Psoas muscle (tissue), 8 donors: ENCODE measurements around the gene DYNC1I1. TPM values are rescaled to one million over a fixed set of nuclear protein-coding genes. Genes with fewer than 3 reads are reported as not detected.

Experiments used
- ATAC-seq, 4 donors: fragments of 200-7000 bp; cut with Tn5 transposase; one replicate each; pipeline ENCODE4 v1.9.1; 2020; ENCODE audit warnings: moderate library complexity in 3 of 4, mild to moderate bottlenecking in 2 of 4
- DNase-seq, 2 donors: peaks; one replicate each; pipeline ENCODE4 v3.0.0-alpha.2; 2020
- H3K27ac ChIP-seq: fragments of 200-600 bp; one replicate; pipeline ENCODE4 v1.8.0; 2022
- H3K27me3 ChIP-seq, 3 donors: fragments of 200-600 bp in 1 of 3; one replicate each; pipeline versions ENCODE4 v1.6.1 to v1.8.0; 2013 to 2022; ENCODE audit warnings: low read length in 2 of 3, mild to moderate bottlenecking in 2 of 3, moderate library complexity in 1 of 3; ENCODE audit not compliant: insufficient read depth in 3 of 3
- H3K36me3 ChIP-seq, 2 donors: fragments of 200-600 bp in 1 of 2; one replicate each; pipeline versions ENCODE4 v1.6.1 to v1.8.0; 2013 to 2022; ENCODE audit warnings: low read depth in 1 of 2, mild to moderate bottlenecking in 1 of 2, moderate library complexity in 1 of 2; ENCODE audit not compliant: insufficient read depth in 1 of 2
- H3K4me1 ChIP-seq: fragments of 200-600 bp; one replicate; pipeline ENCODE4 v1.8.0; 2022
- H3K4me3 ChIP-seq: fragments of 200-600 bp; one replicate; pipeline ENCODE4 v1.8.0; 2022; ENCODE audit warnings: mild to moderate bottlenecking
- H3K9me3 ChIP-seq: fragments of 200-600 bp; one replicate; pipeline ENCODE4 v1.8.0; 2022
- WGBS, 3 donors: extraction: QIAGEN DNeasy Blood & Tissue Kit; methylation state at CpG; one replicate each; pipeline versions ENCODE4 v1.1.6 to v1.1.7; 2013; 5-methylcytosine and 5-hydroxymethylcytosine counted together
- intact Hi-C, 2 donors: fragments of 100-400 bp; cut with DNase I; formaldehyde crosslinking; loops; one replicate each; pipeline versions ENCODE4 v1.11.0 to v1.14.2; 2022
- polyA plus RNA-seq, 3 donors: library from polyadenylated mRNA; stranded (reverse); fragments of 200-250 nt; gene quantifications; one replicate each; pipeline ENCODE4 v1.2.3, GENCODE V29; 2013
- total RNA-seq, 4 donors: library from RNA; stranded (reverse); fragmentation: NEBNext Ultra II Directional in 2 of 4; extraction: Animal tissue kit (Norgen Biotek cat#: 25700) in 2 of 4; gene quantifications; one replicate each; pipeline versions ENCODE4 v1.2.1 to v1.2.4, GENCODE V29; 2021 to 2023
- TF ChIP-seq, protein P1 (sequence below): fragments of 200-600 bp; IDR thresholded peaks from one replicate; pipeline ENCODE4 v1.8.0; 2022; ENCODE audit warnings: antibody characterized with exemption
- donor health status: healthy with polysubstance abuse.
- donor health status: DM: no; HTN: no; CAD: no; lungs with moderate emphysema.
- donor health status: Bipolar disorder and iron deficiency.
- donor health status: healthy.
- donor health status: DM: yes; HTN: yes; CAD: no.
- donor health status: DM: no; HTN: no; CAD: no.
- donor health status: DM: no; HTN: no; CAD: no.
- donor health status: DM: yes; HTN: yes; CAD: no.

DYNC1I1 gene
- total and polyA plus RNA-seq, 7 donors: 3.0 to 28.8 (median 6.9) TPM

DNA sequence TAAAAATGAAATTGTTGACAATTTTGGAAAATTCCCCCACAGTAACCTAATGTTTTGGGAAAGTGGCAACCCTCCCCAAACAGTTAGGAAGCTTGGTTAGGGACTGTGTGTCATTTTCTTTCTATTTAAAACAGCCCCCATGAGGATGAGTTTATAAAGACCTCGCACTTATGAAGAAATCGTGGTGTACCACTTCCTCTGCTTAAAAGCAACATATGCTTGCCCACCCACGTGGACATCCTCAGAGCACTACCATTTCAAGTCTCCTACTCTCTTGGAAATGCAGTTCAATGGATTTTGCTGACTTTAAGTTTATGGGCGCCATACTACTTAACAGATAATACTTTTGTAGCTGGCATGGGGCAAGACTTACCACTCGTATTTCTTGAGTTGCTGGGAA, 223.8 kb downstream of the DYNC1I1 start:
- intact Hi-C loops: no loop called here
- ATAC-seq: no peak
- Histone ChIP-seq H3K4me1 (no peaks in the 10 kb centered on the region), H3K36me3 (no peaks in the 10 kb centered on the region), H3K27ac (no peak overlapping the region), H3K4me3 (no peak overlapping the region), H3K9me3 (no peaks in the 10 kb centered on the region), H3K27me3 (no peaks in the 10 kb centered on the region)
- WGBS, 3 donors: 66 to 72% (median 70%) methylated on average over 5 of the region's 5 CpGs
- no peak for DNase-seq
- TF ChIP-seq, protein P1, sequence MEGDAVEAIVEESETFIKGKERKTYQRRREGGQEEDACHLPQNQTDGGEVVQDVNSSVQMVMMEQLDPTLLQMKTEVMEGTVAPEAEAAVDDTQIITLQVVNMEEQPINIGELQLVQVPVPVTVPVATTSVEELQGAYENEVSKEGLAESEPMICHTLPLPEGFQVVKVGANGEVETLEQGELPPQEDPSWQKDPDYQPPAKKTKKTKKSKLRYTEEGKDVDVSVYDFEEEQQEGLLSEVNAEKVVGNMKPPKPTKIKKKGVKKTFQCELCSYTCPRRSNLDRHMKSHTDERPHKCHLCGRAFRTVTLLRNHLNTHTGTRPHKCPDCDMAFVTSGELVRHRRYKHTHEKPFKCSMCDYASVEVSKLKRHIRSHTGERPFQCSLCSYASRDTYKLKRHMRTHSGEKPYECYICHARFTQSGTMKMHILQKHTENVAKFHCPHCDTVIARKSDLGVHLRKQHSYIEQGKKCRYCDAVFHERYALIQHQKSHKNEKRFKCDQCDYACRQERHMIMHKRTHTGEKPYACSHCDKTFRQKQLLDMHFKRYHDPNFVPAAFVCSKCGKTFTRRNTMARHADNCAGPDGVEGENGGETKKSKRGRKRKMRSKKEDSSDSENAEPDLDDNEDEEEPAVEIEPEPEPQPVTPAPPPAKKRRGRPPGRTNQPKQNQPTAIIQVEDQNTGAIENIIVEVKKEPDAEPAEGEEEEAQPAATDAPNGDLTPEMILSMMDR: no peak

DNA sequence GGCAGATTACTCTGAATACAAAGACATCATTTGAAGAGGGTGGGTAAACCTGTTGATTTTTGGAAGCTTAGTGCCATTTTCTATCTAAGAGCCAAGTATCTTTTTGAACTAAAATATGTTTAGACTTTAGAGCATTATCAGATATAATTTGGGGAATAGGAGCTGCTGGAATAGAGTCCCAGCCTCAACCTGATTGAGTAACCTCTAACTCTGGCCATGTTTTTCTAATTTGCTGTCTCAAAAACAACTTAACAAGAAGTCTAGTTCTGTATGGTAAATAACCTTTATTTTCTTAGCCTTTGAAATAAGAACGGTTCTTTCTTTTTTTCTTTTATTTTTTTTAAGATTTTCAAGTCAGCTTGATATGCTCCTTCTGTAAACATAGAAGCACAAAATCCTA, 224.5 kb downstream of the DYNC1I1 start:
- no peak overlapping the region for H3K27ac ChIP-seq
- H3K4me3 ChIP-seq: no peak overlapping the region
- no peaks in the 10 kb centered on the region for H3K36me3 ChIP-seq
- ATAC-seq: no peak
- no peaks in the 10 kb centered on the region for H3K27me3 ChIP-seq
- no peak for DNase-seq
- intact Hi-C loops: no loop called here
- no peaks in the 10 kb centered on the region for H3K4me1 ChIP-seq
- 66 to 82% (median 69%) methylated on average over 1 of the region's 1 CpG for WGBS, 3 donors
- TF ChIP-seq, protein P1: no peak
- H3K9me3 ChIP-seq: no peaks in the 10 kb centered on the region

DNA sequence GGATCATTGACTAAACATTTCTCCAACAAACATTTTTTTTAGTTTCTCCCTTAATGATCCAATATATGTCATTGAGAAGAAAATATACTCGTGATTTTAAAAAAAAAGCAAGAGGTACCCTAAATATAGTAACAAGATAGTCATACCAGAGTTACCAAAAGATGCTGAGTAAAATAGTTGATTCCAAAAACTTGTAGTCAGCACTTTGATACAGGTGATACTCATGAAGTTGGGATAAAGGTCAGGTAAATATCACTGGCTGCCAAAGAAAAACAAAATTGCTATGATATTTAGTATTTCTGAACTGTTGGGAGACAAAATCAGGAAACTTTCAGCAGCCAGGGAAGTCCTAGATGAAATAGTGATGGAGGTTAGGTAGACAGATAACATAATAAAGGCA, 225.3 kb downstream of the DYNC1I1 start:
- ATAC-seq (no peak), DNase-seq (no peak)
- H3K4me1 ChIP-seq: no peaks in the 10 kb centered on the region
- H3K4me3 ChIP-seq: no peak overlapping the region
- no peaks in the 10 kb centered on the region for H3K27me3 ChIP-seq
- no peaks in the 10 kb centered on the region for H3K9me3 ChIP-seq
- no peak overlapping the region for H3K27ac ChIP-seq
- no peaks in the 10 kb centered on the region for H3K36me3 ChIP-seq
- 59 to 73% (median 59%) methylated on average over 1 of the region's 1 CpG for WGBS, 3 donors
- TF ChIP-seq, protein P1: no peak
- intact Hi-C loops: no loop called here

DNA sequence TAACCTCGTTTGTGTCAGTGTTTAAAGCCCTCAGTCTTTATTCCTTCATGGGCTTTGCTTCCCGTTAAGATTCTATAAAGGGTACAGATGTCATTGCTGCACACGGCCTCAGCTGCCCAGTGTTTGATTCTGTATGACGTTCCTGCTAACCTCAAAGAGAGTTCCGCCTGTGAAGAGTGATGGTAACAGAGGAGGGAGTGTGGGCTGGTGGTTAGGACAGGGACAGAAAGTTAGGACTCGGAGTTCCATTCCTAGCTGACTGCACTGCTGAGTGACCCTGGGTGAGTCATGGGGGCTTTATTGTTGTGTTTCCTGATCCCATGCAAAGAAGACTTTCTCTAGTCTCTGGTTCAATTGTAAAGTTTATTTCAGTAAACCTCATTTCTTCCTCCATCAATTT, 227.1 kb downstream of the DYNC1I1 start:
- Histone ChIP-seq H3K36me3 (no peaks in the 10 kb centered on the region), H3K4me3 (no peak overlapping the region), H3K27ac (no peak overlapping the region), H3K4me1 (no peaks in the 10 kb centered on the region), H3K9me3 (no peaks in the 10 kb centered on the region), H3K27me3 (no peaks in the 10 kb centered on the region)
- DNase-seq: no peak
- TF ChIP-seq, protein P1: no peak
- no peak for ATAC-seq
- intact Hi-C loops: no loop called here
- WGBS, 3 donors: 51 to 69% (median 64%) methylated on average over 6 of the region's 6 CpGs

DNA sequence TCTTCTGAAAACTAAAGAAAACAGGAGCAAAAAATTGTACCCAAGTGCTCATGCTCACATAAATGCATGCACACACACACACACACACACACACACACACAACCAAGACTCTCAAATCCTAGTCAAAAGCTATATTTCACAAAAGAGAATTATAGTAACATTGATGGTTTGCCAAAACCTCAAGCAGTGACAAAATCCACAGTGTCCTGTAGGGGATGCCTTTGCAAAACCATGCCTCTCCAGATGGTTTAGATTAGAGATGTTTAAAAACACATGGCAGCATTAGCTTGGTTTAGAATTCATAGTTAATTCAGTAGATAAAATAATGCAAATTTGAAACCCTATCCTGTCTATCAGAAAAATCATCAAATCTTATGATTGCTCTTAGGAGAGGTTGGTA, 232.2 kb downstream of the DYNC1I1 start:
- DNase-seq (no peak), ATAC-seq (no peak)
- H3K36me3 ChIP-seq: no peaks in the 10 kb centered on the region
- no peak overlapping the region for H3K27ac ChIP-seq
- TF ChIP-seq, protein P1: no peak
- H3K27me3 ChIP-seq: no peaks in the 10 kb centered on the region
- H3K4me1 ChIP-seq: no peaks in the 10 kb centered on the region
- intact Hi-C loops: no loop called here
- no peaks in the 10 kb centered on the region for H3K9me3 ChIP-seq
- no peak overlapping the region for H3K4me3 ChIP-seq
